Fibroblast of lung (primary cell): Measurements from ENCODE around the gene CCDC182.

Source experiments
- CTCF ChIP-seq, 2 donors: IDR thresholded peaks in 1 of 2; conservative IDR thresholded peaks in 1 of 2; 1 replicate in 1 of 2; 2 replicates in 1 of 2; pipeline ENCODE4 v1.5.1; 2011 to 2012; ENCODE audit warnings: low read length in 2 of 2, control low read depth in 1 of 2, inconsistent platforms in 1 of 2, low read depth in 1 of 2, mild to moderate bottlenecking in 1 of 2
- EZH2 ChIP-seq: IDR thresholded peaks from 2 replicates; pipeline ENCODE4 v1.5.1; 2012; ENCODE audit warnings: low read length, control low read depth, mild to moderate bottlenecking; ENCODE audit errors: missing control alignments

GRCh38 chr17:57745242-57745641 is at the start of gene CCDC182:
- TF ChIP-seq EZH2, result no peak
- no peak for TF ChIP-seq CTCF (conservative IDR thresholded peaks at IDR 0.05 in 1 of 2, IDR thresholded peaks at IDR 0.05 in 1 of 2; ENCODE audit: low read depth in 1 of 2, low read length in 2 of 2)
